ENCODE measurements around the gene DMAC2.
"Not testable (repeated sequence)": the region's sequence is repeated elsewhere in the genome, so short reads cannot be mapped to it uniquely, and the experiment has no call there.

The DMAC2 gene

GRCh38 chr19:41397086-41398049 lies 42.3 kb downstream of the DMAC2 start, which contains the start of the genes BCKDHA and EXOSC5:
BCKDHA (plus strand) TSS chr19:41397818; CDS start chr19:41397828, 10 bp downstream.
EXOSC5 (minus strand) TSS chr19:41397359; CDS start chr19:41397328, 31 bp downstream.
- peak; percentile 99 for DNase-seq

GRCh38 chr19:41395355-41395754 lies 44.4 kb downstream of the DMAC2 start:
- DNase-seq: no peak

GRCh38 chr19:41392775-41393174 lies 46.9 kb downstream of the DMAC2 start:
- DNase-seq: no peak

- DNase-seq: no peak
Observed at GRCh38 chr19:41391618-41392017, 48.1 kb downstream of the DMAC2 start.

- DNase-seq: no peak
Observed at GRCh38 chr19:41386442-41386841, 53.3 kb downstream of the DMAC2 start.

- no peak for DNase-seq
Observed at GRCh38 chr19:41384351-41384750, 55.4 kb downstream of the DMAC2 start.

GRCh38 chr19:41381536-41381935 lies 58.2 kb downstream of the DMAC2 start:
- not testable (repeated sequence) for DNase-seq
